HepG2 (cell line): ENCODE results near the gene KIF3C. TPM values are rescaled to one million over a fixed set of nuclear protein-coding genes. Genes with fewer than 3 reads are reported as not detected.

Source experiments
- ATAC-seq: fragments of 200-7000 bp; cut with Tn5 transposase; 3 replicates; pipeline ENCODE4 v1.9.1; 2020; ENCODE audit warnings: mild to moderate bottlenecking, moderate library complexity
- BruUV-seq: library from RNA; stranded (reverse); fragments of 400-500 nt; replicated peaks from 2 replicates; lab custom pipeline; 2021; lab: Mats Ljungman, UMichigan
- CTCF ChIA-PET: fragments of 300-600 bp; formaldehyde crosslinking; extraction: SDS; loops from one replicate; lab custom pipeline; 2021; ENCODE audit warnings: low total read pairs, inconsistent platforms, low intra/inter-chr PET ratio; lab: Yijun Ruan, JAX
- POLR2A ChIA-PET: fragments of 350-600 bp; sonication (Branson Sonifier 250); formaldehyde crosslinking; loops from one replicate; lab custom pipeline; 2020; ENCODE audit warnings: antibody characterized with exemption, inconsistent platforms; lab: Yijun Ruan, JAX
- DNase-seq: peaks from one replicate; pipeline ENCODE4 v3.0.0-alpha.2; 2015; ENCODE audit warnings: low spot score
- FAIRE-seq: peaks from 3 replicates; lab custom pipeline; 2011; peaks lifted over from hg19 to GRCh38; lab: Jason Lieb, UNC
- H2AFZ ChIP-seq: one replicate; pipeline ENCODE4 v1.6.1; 2011; ENCODE audit warnings: low read length, inconsistent platforms
- H3K27ac ChIP-seq: fragments of 300-600 bp; 3 replicates; pipeline ENCODE4 v1.8.0; 2011; ENCODE audit warnings: mixed run types, mild to moderate bottlenecking, mixed read lengths, low read length, inconsistent platforms; ENCODE audit not compliant: insufficient read depth; ENCODE audit errors: extremely low read length
- H3K27me3 ChIP-seq, 2 experiments: fragments of 200-600 bp in 1 of 2; 2 replicates in 1 of 2; 3 replicates in 1 of 2; pipeline versions ENCODE4 v1.6.0 to v1.8.0; 2011; ENCODE audit warnings: low read length in 2 of 2, mild to moderate bottlenecking in 2 of 2, moderate library complexity in 2 of 2, inconsistent platforms in 1 of 2; ENCODE audit not compliant: insufficient read depth in 2 of 2, control insufficient read depth in 1 of 2
- H3K36me3 ChIP-seq, 2 experiments: fragments of 200-600 bp in 1 of 2; replicated peaks in 1 of 2; 2 replicates in 1 of 2; 3 replicates in 1 of 2; pipeline versions ENCODE4 v1.5.1 to v1.8.0; 2011; ENCODE audit warnings: low read length in 2 of 2, inconsistent platforms in 1 of 2; ENCODE audit not compliant: insufficient read depth in 2 of 2, control insufficient read depth in 1 of 2
- H3K4me1 ChIP-seq: 2 replicates; pipeline ENCODE4 v1.5.1; 2012; ENCODE audit warnings: low read length, inconsistent platforms; ENCODE audit not compliant: insufficient read depth
- H3K4me2 ChIP-seq: 2 replicates; pipeline ENCODE4 v1.6.0; 2011; ENCODE audit warnings: low read depth, low read length, inconsistent platforms
- H3K4me3 ChIP-seq, 3 experiments: fragments of 200-600 bp in 1 of 3; sonication (generic), shearing (Covaris generic) in 1 of 3; replicated peaks in 1 of 3; 2 replicates each; pipeline ENCODE4 v1.5.1; 2011 to 2016; ENCODE audit warnings: low read length in 3 of 3, inconsistent platforms in 2 of 3, low read depth in 2 of 3, mild to moderate bottlenecking in 2 of 3, control low read depth in 1 of 3, mixed read lengths in 1 of 3; ENCODE audit not compliant: insufficient read depth in 1 of 3
- H3K79me2 ChIP-seq: one replicate; pipeline ENCODE4 v1.6.1; 2011; ENCODE audit warnings: low read length, inconsistent platforms; ENCODE audit not compliant: insufficient read depth
- H3K9ac ChIP-seq: 2 replicates; pipeline ENCODE4 v1.6.0; 2011; ENCODE audit warnings: mild to moderate bottlenecking, low read depth, low read length, inconsistent platforms; ENCODE audit not compliant: insufficient read depth
- H3K9me3 ChIP-seq: 2 replicates; pipeline ENCODE4 v1.5.1; 2012; ENCODE audit warnings: mild to moderate bottlenecking, low read length
- H4K20me1 ChIP-seq: 2 replicates; pipeline ENCODE4 v1.6.0; 2011; ENCODE audit warnings: inconsistent platforms, mild to moderate bottlenecking, low read length, moderate library complexity; ENCODE audit not compliant: insufficient read depth
- AHR ChIP-seq: IDR thresholded peaks from 2 replicates; pipeline ENCODE4 v1.6.1; 2018; ENCODE audit warnings: missing genetic modification reagents, missing compliant biosample characterization
- ATF5 ChIP-seq: sonication (generic); formaldehyde crosslinking; IDR thresholded peaks from 2 replicates; pipeline ENCODE4 v1.4.0; 2020; ENCODE audit warnings: mild to moderate bottlenecking, low read depth, missing genetic modification reagents
- CENPT ChIP-seq: sonication (generic); formaldehyde crosslinking; IDR thresholded peaks from 2 replicates; pipeline ENCODE4 v1.8.0; 2022; ENCODE audit warnings: low read depth, mild to moderate bottlenecking, moderate library complexity, missing genetic modification reagents
- ETS1 ChIP-seq: sonication (generic); formaldehyde crosslinking; IDR thresholded peaks from 2 replicates; pipeline ENCODE4 v1.4.0; 2020; ENCODE audit warnings: missing genetic modification reagents
- FLYWCH1 ChIP-seq: sonication (generic); formaldehyde crosslinking; IDR thresholded peaks from 2 replicates; pipeline ENCODE4 v1.8.1; 2023; ENCODE audit warnings: mild to moderate bottlenecking, missing genetic modification reagents
- FOXA3 ChIP-seq: IDR thresholded peaks from 2 replicates; pipeline ENCODE4 v1.6.1; 2016; ENCODE audit warnings: missing genetic modification reagents, missing compliant biosample characterization
- FOXK2 ChIP-seq: fragments of 450-650 bp; IDR thresholded peaks from 2 replicates; pipeline ENCODE4 v1.6.1; 2016
- HNRNPH1 ChIP-seq: fragments of 200-400 bp; formaldehyde crosslinking; optimal IDR thresholded peaks from 2 replicates; pipeline ENCODE3; 2017; ENCODE audit warnings: mild to moderate bottlenecking, low read depth, low read length
- NFE2 ChIP-seq: sonication (generic); formaldehyde crosslinking; IDR thresholded peaks from 2 replicates; pipeline ENCODE4 v1.4.0; 2020; ENCODE audit warnings: missing genetic modification reagents
- NONO ChIP-seq, 2 experiments: fragments of 450-650 bp in 1 of 2; sonication (generic) in 1 of 2; formaldehyde crosslinking in 1 of 2; IDR thresholded peaks in 1 of 2; conservative IDR thresholded peaks in 1 of 2; 2 replicates each; pipeline versions ENCODE4 v1.6.1 to v1.8.0; 2017 to 2022; ENCODE audit warnings: mild to moderate bottlenecking in 1 of 2, missing genetic modification reagents in 1 of 2, moderate library complexity in 1 of 2
- RFX1 ChIP-seq: fragments of 450-650 bp; IDR thresholded peaks from 2 replicates; pipeline ENCODE4 v1.6.1; 2017
- SP2 ChIP-seq: sonication (generic); formaldehyde crosslinking; IDR thresholded peaks from 2 replicates; pipeline ENCODE4 v1.5.1; 2020; ENCODE audit warnings: mild to moderate bottlenecking, missing genetic modification reagents
- SRSF1 ChIP-seq: fragments of 200-400 bp; formaldehyde crosslinking; optimal IDR thresholded peaks from 2 replicates; pipeline ENCODE3; 2017; ENCODE audit warnings: mild to moderate bottlenecking, low read depth, low read length, moderate library complexity
- ZBTB20 ChIP-seq: sonication (generic); formaldehyde crosslinking; IDR thresholded peaks from 2 replicates; pipeline ENCODE4 v1.8.1; 2023; ENCODE audit warnings: missing genetic modification reagents, low read depth, mild to moderate bottlenecking, borderline replicate concordance
- ZMYM3 ChIP-seq: sonication (generic); formaldehyde crosslinking; IDR thresholded peaks from 2 replicates; pipeline ENCODE4 v1.5.1; 2020; ENCODE audit warnings: mild to moderate bottlenecking, missing genetic modification reagents
- ZNF292 ChIP-seq: sonication (generic); formaldehyde crosslinking; IDR thresholded peaks from 2 replicates; pipeline ENCODE4 v1.8.1; 2022; ENCODE audit warnings: mild to moderate bottlenecking, low read depth, missing genetic modification reagents, borderline replicate concordance
- ZNF3 ChIP-seq: IDR thresholded peaks from 2 replicates; pipeline ENCODE4 v1.7.0; 2017; ENCODE audit warnings: inconsistent platforms
- ZNF543 ChIP-seq: sonication (generic); formaldehyde crosslinking; IDR thresholded peaks from 2 replicates; pipeline ENCODE4 v1.4.0; 2020; ENCODE audit warnings: mild to moderate bottlenecking, missing genetic modification reagents
- ZNF569 ChIP-seq: sonication (generic); formaldehyde crosslinking; IDR thresholded peaks from 2 replicates; pipeline ENCODE4 v1.5.0; 2020; ENCODE audit warnings: mild to moderate bottlenecking, missing genetic modification reagents, moderate library complexity, borderline replicate concordance
- ZNF674 ChIP-seq: sonication (generic); formaldehyde crosslinking; IDR thresholded peaks from 2 replicates; pipeline ENCODE4 v1.5.0; 2020; ENCODE audit warnings: low read depth, mild to moderate bottlenecking, missing genetic modification reagents
- ZSCAN22 ChIP-seq: sonication (generic); formaldehyde crosslinking; IDR thresholded peaks from 2 replicates; pipeline ENCODE4 v1.4.0; 2020; ENCODE audit warnings: mild to moderate bottlenecking, missing genetic modification reagents
- ZSCAN25 ChIP-seq: sonication (generic); formaldehyde crosslinking; IDR thresholded peaks from 2 replicates; pipeline ENCODE4 v1.8.0; 2022; ENCODE audit warnings: mild to moderate bottlenecking, missing genetic modification reagents
- WGBS: methylation state at CpG from one replicate; pipeline ENCODE4 v1.1.6; 2017; ENCODE audit warnings: low lambda C conversion rate; 5-methylcytosine and 5-hydroxymethylcytosine counted together
- in situ Hi-C: cut with HindIII; loops from 2 replicates; pipeline ENCODE4 v1.10.0; 2017; ENCODE audit warnings: low pct_unique_long_range_greater_than_20kb; ENCODE audit not compliant: extremely low pct_ligation_motif_present
- intact Hi-C: fragments of 100-400 bp; cut with micrococcal nuclease; formaldehyde crosslinking; loops from one replicate; pipeline ENCODE4 v1.10.0; 2022; ENCODE audit not compliant: unreplicated experiment
- polyA plus RNA-seq, 8 experiments: library from polyadenylated mRNA; depleted of rRNA in 3 of 8; stranded (reverse) in 7 of 8; unstranded in 1 of 8; fragments of >200 nt; fragmentation: Illumina TruSeq in 4 of 8; extraction: Trizol in 4 of 8; gene quantifications; 2 replicates each; pipeline versions ENCODE4 v1.2.1 to v1.2.3, GENCODE V29; 2011 to 2016; ENCODE audit warnings: low read depth in 4 of 8, missing spikeins in 1 of 8, mixed read lengths in 1 of 8; ENCODE audit not compliant: insufficient read depth in 1 of 8
- total RNA-seq, 5 experiments: library from RNA; depleted of rRNA; stranded (reverse); fragments of >200 nt; fragmentation: Illumina TruSeq; extraction: Trizol; gene quantifications; 2 replicates each; pipeline ENCODE4 v1.2.3, GENCODE V29; 2016; ENCODE audit warnings: low read depth in 1 of 5
- TF ChIP-seq, protein P1 (sequence below): fragments of 450-650 bp; IDR thresholded peaks from 2 replicates; pipeline ENCODE4 v1.6.1; 2017

The KIF3C gene
- total and polyA plus RNA-seq, 2 of the 13 experiments (the other 11 are each of a cell fraction or from before 2014, with no cell fraction given), result 3.6 to 4.9 TPM

DNA sequence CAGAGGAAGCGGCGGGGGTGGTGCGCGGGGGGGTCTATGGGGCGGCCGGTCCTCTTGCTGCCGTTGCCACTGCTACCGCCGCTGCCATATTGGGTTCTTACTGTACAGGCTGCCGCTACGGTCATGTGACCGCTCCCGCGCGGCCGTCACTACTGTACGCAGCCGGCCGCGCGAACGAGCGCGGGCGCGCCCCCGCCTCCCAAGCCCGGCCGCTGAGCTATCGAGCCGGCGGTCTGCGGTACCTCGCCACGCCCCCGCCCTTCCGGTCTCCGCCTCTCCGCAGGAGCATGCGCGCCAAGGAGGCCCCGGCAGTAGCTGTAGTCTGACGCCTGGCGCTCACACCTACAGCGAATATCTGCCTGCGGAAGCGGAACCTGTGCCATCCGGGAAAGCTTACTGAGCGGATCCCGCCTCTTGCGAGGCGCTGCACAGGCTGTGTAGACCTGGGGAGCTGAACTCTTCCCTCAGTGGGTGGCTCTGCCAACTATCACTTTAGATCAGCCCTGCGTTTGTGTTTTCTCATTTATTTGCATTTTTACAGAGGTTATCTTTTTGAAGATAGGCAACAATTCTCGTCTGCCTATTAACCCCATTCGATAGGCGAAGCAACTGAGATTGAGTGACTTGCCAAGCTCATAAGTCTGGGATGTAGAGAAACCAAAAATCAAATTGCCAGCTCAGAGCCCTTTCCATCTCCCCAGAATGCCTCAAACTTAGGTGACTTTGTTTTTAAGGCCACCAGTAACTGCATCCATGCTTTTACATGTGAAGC lies 103.8 kb downstream of the KIF3C start, which contains the start of gene ASXL2:
ASXL2 (minus strand) TSS at position 127 of the 772 bp plus-strand sequence. CDS start 265 bp downstream, outside the sequence.
- ChIA-PET CTCF (no interaction called here), POLR2A (interaction anchor here (0.5 to 2.9 kb wide), 44 partner anchors 9 to 1215 kb away, joined by 3 to 45 read pairs (median 4); partner anchors contain the start of genes DTNB, HADHA, HADHB and RAB10)
- Histone ChIP-seq H4K20me1 (peaks cover 18% of the 10 kb centered on the region), H3K4me1 (peaks cover 65% of the 10 kb centered on the region), H3K27me3 (no peaks in the 10 kb centered on the region; a peak in 1 of 5 replicates), H3K4me3 (peak within 1 kb of the TSS; percentile 97 to 100 (median 99)), H3K4me2 (peak within 1 kb of the TSS; percentile 94), H3K9me3 (no peaks in the 10 kb centered on the region), H3K27ac (peak within 1 kb of the TSS; percentile 88), H2AFZ (no peak within 1 kb of the TSS), H3K9ac (peak within 1 kb of the TSS; percentile 96), H3K79me2 (peaks cover 45% of the 10 kb centered on the region), H3K36me3 (peaks cover 6 to 13% of the 10 kb centered on the region in 2 experiments; a peak in 3 of 5 replicates)
- FAIRE-seq (peak; percentile 52), ATAC-seq (peak; percentile 92), DNase-seq (peak; percentile 97)
- WGBS, result 1% methylated on average over 18 of the region's 56 CpGs
- intact Hi-C loops (no loop called here), in situ Hi-C loops (no loop called here)
- TSS peak; percentile 96 for BruUV-seq
- TF ChIP-seq ZNF292 (CRISPR knock-in tag) (peak; percentile 39; the same call in 1 of the 2 replicates), SRSF1 (no peak), HNRNPH1 (peak; percentile 36), FOXK2 (peak; percentile 22; the same call in 1 of the 2 replicates), NFE2 (CRISPR knock-in tag) (no peak), AHR (peak; percentile 81), FLYWCH1 (CRISPR knock-in tag) (peak; percentile 17; the same call in 1 of the 2 replicates), ATF5 (CRISPR knock-in tag) (peak; percentile 74; the same call in 1 of the 2 replicates), ZNF3 (CRISPR knock-in tag) (no peak; the same call in 1 of the 2 replicates), ZBTB20 (CRISPR knock-in tag) (peak; percentile 77), NONO (IDR thresholded peaks at IDR 0.05) (no peak), NONO (CRISPR knock-in tag; conservative IDR thresholded peaks at IDR 0.05) (peak; percentile 88), RFX1 (no peak), SP2 (CRISPR knock-in tag) (peak; percentile 59; the same call in 1 of the 2 replicates), ZNF543 (CRISPR knock-in tag) (no peak), CENPT (CRISPR knock-in tag) (no peak), ZSCAN25 (CRISPR knock-in tag) (no peak), ZSCAN22 (CRISPR knock-in tag) (no peak), ZNF569 (CRISPR knock-in tag) (peak; percentile 91; the same call in 1 of the 2 replicates), FOXA3 (CRISPR knock-in tag) (peak; percentile 51), ETS1 (peak; percentile 79; the same call in 1 of the 2 replicates), ZNF674 (no peak), ZMYM3 (CRISPR knock-in tag) (peak; percentile 56; the same call in 1 of the 2 replicates)
- TF ChIP-seq, protein P1, sequence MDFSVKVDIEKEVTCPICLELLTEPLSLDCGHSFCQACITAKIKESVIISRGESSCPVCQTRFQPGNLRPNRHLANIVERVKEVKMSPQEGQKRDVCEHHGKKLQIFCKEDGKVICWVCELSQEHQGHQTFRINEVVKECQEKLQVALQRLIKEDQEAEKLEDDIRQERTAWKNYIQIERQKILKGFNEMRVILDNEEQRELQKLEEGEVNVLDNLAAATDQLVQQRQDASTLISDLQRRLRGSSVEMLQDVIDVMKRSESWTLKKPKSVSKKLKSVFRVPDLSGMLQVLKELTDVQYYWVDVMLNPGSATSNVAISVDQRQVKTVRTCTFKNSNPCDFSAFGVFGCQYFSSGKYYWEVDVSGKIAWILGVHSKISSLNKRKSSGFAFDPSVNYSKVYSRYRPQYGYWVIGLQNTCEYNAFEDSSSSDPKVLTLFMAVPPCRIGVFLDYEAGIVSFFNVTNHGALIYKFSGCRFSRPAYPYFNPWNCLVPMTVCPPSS, result no peak
